GM19238 (cell line): ENCODE measurements around the gene SEPHS1.
"Not testable (repeated sequence)": the region's sequence is repeated elsewhere in the genome, so short reads cannot be mapped to it uniquely, and the experiment has no call there.

Experiments
- DNase-seq: peaks from one replicate; pipeline ENCODE4 v3.0.0; 2011; ENCODE audit warnings: low spot score; ENCODE audit not compliant: insufficient read length

SEPHS1 gene, protein sequence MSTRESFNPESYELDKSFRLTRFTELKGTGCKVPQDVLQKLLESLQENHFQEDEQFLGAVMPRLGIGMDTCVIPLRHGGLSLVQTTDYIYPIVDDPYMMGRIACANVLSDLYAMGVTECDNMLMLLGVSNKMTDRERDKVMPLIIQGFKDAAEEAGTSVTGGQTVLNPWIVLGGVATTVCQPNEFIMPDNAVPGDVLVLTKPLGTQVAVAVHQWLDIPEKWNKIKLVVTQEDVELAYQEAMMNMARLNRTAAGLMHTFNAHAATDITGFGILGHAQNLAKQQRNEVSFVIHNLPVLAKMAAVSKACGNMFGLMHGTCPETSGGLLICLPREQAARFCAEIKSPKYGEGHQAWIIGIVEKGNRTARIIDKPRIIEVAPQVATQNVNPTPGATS

DNA sequence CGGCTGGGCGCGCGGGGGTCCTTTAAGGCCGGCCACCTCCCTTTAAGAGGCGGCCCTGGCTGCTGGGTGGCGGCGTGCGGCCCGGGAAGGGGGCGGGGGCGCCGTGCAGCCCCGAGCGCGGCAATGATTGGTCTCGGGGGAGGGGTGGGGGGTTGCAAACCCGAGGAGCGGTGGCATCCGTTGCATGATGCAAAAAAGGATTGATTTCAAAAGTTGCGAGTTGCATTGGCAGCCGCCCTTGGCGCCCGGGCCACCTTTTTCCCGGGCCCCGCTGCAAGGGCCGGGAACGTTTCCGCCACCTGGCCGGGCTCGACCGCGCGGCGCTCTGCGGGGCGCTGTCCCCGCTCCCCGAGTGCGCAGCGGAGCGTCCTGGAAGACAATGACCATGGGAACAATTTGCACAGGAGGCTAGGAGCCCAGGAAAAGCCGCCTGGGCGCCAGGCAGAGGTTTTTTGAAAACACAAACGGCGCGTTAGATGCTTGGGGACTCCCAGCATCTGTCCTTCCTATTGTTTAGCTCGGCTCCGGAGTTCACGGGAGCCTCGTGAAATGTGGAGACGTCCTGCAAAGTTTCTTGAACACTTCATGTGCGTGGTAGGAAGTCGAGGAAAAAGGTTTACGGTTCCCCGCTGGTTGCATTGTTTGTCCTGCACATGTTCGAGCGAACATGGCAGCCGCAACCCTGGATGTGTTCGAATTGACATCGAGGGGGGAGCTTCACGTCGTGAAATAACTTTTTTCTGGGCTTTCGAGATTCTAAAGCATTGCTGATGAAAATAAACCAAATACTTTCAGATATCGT is at the start of gene SEPHS1:
TSS of gene SEPHS1 (minus strand) at position 78 of the 802 bp plus-strand sequence. CDS start 3,343 bp downstream, outside the sequence.
- peak; percentile 85 for DNase-seq

DNA sequence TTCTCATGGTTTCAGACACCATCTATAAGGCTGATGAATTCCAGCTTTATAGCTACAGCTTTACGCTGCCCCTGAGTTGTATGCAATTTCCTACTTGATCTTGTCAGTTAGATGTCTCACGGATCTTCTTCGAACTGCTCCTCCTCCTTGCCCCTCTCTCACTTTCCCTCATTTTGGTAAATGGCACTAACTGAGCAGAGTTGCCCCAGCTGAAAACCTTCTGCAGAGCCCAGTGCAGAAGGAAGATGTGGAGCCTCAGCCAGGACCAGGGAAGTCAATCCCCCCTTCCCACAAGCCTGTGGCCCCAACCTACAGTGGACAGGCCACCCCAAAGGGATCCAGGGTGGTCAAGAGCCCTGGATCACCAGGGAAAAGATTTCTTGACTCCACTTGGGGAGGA is 49.0 kb upstream of the SEPHS1 start:
- DNase-seq = no peak

DNA sequence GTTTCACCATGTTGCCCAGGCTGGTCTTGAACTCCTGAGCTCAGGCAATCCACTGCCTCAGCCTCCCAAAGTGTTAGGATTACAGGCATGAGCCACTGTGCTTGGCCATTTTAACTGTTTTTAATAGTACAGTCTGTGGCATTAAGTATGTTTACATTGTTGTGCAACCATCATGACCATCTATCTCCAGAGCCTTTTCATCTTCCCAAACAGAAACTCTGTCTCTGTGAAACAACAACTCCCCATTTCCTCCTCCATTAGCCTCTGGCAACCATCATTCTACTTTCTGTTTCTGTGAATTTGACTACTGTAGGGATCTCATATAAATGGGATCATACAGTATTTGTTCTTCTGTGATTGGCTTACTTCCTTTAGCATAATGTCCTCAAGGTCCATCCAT is 48.3 kb upstream of the SEPHS1 start:
- no peak for DNase-seq

DNA sequence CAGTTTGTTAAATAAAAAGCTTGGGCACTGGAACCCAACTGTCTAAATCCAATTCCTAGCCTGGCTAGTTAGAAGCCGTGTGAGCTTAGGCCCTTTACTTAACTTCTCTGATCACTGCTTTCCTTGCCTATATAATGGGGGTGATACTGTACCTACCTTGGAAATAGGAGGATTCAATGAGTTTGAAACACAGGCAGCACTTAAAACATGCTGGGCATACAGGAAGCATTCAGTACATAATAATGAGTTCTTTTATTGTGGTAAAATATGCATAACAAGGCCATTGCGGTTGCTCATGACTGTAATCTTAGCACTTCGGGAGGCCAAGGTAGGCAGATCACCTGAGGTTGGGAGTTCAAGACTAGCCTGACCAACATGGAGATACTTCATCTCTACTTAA is 47.4 kb upstream of the SEPHS1 start:
- DNase-seq = no peak

DNA sequence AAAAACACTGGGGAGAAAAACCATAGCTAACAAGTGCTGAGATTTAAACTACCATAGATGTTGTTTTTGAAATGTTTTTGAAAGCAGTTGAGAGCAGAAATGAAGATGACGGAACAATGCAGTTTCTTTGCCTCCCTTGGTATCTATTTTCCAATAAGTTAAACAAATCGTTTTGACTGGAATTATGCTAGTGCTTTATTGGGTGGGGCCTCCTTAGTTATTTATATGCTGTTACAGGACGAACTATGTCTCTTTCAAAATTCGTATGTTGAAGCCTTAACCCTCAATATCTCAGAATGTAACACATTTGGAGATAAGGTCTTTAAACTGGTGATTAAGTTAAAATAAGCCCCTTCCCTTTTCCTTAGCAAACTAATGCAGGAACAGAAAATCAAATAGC is 45.5 kb upstream of the SEPHS1 start:
- no peak for DNase-seq

DNA sequence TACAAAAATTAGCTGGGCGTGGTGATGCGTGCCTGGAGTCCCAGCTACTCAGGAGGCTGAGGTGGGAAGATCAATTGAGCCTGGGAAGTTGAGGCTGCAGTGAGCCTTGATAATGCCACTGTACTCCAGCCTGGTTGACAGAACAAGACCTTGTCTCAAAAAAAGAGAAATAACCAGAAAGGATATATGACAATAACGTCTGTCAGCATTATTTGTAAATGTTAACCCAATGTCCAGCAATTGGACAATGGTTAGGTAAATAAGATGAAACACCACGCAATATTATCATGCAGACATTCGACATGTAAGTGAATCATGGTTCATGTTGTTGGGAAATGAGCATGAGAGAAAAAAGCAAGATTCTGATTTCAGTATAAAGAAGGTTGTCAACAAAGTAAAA is 44.6 kb upstream of the SEPHS1 start:
- no peak for DNase-seq

DNA sequence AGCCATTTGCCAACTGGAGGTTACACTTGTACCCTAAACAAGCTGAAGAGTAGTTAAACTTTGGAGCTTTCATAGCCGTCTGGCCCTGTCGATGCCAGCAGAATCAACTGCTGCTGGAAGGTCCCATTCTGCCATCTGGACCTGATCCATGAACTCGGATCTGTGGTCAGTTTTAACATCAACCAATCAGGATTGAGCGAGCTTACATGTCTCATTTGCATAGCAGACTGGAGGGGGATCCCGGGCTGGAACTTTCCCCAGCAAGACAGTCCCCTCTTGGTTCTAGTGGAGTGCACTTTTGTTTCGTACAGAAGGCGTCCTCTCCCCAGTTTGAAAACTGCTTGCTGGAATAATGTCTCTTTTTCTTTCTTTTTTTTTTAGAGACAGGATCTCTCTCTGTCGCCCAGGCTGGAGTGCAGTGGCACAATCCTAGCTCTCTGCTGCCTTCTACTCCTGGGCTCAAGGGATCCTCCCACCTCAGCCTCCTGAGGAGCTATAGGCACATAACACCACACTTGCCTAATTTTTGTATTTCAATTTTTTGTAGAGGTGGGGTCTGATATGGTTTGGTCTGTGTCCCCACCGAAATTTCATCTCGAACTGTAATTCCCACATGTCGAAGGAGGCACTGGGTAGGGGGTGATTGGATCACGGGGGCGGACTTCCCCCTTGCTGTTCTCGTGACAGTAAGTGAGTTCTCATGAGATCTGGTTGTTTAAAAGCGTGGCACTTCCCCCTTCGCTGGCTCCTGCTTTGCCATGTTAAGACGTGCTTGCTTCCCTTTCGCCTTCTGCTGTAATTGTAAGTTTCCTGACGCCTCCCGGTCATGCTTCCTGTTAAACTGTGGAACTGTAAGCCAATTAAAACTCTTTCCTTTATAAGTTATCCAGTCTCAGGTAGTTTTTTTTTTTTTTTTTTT is 42.8 kb upstream of the SEPHS1 start:
- no peak for DNase-seq

DNA sequence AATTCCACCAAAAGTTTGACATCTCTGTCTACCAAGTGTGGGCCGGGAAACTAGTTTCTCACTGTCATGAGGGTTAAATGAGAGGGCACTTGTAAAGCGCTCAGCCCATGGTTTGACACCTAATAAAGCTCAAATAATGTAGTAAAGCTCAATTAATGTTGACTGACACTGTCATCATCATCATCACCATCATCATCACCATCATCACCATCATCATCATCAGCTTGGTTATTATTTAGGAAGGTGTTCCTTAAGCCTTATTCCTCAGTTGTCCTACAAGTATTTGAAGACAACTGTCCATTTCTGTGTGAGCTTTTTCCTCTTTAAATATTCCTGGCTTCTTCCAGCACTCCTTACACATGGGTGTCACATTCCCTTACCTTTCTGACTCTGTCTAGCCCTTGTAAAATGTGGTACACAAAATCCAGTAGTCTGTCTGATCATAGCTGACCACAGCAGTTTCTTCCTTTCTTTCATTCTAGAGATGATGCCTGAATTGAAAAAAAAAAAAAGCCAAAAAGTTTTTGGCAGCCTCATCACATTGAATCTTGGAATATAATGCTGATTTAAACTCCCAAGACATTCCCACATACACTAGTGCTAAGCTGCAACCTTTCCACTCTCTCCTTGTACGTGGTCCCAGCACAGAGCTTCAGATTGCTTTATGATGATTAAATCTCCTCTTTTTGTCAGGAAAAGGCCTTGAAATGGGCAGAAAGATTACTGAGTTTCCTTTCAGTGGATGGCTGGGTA is 40.6 kb upstream of the SEPHS1 start:
- no peak for DNase-seq

DNA sequence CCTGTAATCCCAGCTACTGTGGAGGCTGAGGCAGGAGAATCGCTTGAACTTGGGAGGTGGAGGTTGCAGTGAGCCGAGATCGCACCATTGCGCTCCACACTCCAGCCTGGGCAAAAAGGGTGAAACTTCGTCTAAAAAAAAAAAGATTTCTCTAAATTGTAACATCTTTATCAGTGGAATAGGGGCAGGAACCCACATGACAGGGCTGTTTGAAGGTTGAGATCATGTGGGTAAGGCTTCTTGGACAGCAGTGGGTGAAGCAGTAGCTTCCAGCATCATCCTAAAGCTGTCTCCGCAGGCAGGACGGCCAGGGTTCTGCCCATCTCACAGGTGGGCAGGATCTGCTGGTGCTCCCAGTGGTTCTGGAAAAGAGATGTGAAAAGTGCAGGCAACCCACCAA is 37.9 kb upstream of the SEPHS1 start:
- no peak for DNase-seq

DNA sequence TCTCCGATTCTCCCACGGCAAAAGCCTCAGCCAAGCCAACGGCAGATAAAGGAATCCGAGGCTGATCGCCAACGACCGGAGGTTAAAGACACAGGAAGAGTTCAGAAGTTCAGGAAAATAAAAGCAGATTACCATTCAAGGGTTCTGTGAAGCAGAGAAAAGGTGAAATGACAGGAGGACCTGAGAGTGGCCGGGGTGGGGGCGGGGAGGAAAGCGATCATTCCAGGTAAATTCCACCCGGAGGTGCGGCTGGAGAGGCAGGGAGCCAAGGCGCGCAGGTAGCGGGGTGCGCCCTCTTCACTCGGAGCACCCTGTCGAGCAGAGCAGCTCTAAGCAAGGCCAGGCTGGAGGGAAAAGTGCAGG is 35.3 kb upstream of the SEPHS1 start:
- DNase-seq = no peak

DNA sequence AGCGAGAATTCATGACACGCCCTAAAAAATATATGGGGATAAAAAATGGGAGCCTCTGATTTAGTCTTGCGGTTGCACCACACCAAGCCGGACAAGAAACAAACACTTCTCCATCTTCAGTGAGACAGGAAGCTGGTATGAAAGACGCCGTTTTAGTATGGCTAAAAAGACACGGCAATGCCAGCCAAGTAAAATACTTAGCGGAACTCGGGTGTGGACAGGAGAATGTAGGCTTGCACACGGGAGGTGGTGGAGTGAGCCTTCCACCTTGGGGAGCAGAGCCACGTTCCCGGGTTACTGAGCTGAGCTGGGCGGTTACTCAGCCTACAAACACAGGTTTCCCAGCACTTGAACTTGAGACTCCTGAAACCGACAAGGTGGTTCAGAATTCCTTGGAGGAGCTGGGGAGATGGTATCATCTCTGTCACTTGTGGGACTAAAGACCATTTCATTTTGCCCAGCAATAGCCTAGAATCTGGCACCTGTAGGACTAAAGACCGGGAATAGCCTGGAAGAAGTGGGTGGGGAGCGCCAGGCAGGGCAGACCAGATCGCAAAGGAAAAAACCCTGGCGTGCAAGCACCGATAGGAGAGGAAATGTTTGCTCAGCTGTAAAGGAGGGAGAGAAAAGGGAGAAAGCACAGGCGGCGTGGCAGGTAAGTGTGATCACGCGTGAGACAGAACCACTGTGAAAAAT is 34.8 kb upstream of the SEPHS1 start:
- no peak for DNase-seq

DNA sequence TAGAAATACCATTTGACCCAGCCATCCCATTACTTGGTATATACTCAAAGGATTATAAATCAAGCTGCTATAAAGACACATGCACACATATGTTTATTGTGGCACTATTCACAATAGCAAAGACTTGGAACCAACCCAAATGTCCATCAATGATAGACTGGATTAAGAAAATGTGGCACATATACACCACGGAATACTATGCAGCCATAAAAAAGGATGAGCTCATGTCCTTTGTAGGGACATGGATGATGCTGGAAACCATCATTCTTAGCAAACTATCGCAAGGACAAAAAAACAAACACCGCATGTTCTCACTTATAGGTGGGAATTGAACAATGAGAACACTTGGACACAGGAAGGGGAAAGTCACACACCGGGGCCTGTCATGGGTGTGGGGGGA is 31.0 kb upstream of the SEPHS1 start:
- DNase-seq = not testable (repeated sequence)

DNA sequence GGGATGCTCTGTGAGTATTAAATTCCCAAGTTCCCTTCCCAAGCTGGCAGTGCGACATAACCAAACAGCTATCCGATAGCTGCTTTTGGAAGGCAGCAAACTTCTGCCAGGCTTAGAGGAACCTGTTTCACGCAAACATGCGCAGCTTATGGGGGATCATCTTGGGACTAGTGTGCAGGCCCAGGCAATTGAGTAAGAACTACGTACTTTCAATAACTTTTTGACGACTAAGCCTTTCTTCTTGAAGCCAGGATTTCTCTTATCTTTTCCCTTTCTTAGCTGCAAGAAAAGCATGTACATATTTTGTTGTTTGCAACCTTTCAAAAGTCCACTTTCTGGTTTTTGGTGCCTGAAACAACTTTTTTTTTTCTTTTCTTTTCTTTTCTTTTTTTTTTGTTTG is 28.7 kb upstream of the SEPHS1 start:
- DNase-seq = no peak

DNA sequence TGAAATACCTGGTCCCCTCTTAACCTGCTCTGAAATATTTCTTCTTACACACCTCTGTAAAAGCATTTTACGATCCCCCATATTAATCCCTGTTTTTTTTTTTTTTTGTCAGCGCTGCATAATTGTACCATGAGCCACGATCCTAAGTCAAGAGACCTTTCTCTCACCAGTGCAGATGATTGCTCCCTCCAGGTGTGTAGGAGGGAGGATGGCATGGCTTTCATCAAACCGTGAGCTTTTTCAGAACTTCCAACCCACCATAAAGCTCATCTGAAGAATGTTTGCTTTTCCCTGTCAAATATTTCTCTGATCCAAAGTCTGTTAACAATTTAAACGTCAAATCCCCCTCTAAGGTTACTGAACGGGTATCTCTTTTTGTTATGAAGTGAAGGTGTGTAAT is 28.2 kb upstream of the SEPHS1 start:
- no peak for DNase-seq

DNA sequence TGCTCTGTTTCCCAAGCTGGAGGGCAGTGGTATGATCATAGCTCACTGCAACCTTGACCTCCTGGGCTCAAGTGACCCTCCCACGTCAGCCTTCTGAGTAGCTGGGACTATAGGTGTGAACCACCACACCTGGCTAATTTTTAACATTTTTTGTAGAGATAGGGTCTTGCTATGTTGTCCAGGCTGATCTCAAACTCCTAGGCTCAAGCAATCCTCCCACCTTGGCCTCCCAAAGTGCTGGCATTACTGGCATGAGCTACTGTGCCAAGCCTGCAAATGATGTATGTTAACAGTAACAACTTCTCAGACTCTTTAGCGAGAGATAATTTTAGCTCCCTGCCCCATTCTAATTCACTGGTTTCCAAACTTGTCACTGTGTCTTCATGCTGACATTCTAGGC is 27.7 kb upstream of the SEPHS1 start:
- no peak for DNase-seq

DNA sequence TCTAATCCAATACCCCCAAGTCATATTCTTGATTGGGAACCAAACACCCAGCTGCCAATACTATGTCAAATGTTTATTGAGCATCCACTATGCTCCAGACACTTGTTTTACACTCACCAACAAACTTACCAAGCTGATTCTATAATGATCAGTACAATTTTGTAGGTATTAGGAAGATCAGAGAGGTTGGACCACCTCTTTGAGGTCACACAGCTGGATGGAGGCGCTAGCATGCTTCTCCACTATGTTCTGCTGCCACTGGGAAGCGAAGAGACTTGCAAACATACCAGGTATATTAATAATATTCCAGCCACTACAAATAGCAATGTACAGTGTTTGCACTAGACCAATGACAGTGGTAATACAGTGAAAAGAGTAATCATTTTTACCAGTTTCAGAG is 25.6 kb upstream of the SEPHS1 start:
- DNase-seq = no peak

DNA sequence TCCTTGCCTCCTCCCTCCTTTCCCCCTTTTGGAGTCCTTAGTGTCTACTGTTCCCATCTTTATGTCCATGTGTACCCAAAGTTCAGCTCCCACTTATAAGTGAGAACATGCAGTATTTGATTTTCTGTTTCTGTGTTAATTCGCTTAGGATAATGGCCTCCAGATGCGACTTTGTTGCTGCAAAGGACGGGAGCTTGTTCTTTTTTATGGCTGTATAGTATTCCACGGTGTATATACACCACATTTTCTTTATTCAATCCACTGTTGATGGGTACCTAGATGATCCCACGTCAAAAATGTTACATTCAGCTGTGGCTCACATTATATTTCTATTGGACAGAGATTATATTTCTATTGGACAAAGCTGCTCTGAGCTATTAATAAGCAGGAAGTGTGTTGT is 24.4 kb upstream of the SEPHS1 start:
- DNase-seq = no peak

DNA sequence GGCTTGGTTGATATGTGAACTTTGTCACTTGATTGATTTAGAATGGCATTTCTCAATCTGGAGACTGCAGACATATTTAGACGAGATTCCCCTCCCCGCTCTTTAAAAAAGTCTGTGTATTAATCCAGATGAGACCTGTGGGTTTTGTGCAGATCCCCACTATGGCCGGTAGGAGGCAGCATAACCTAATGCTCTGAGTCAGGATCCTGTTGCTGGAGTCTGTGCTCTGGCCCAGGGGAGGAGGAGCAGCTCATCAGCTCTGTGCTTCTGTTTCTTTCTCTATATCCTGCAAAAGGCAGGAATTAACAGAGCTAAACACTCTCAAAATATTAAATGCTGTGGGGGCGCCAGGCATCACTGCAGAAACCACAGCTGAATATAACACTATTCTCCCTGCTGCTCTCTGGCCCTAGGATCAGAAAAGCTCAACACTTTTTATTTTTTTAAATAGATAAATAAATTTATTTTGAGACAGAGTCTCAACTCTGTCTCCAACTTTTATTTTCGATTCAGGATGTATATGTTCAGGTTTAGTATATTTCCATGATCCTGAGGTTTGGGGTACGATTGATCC is 23.9 kb upstream of the SEPHS1 start:
- DNase-seq = peak; percentile 80

DNA sequence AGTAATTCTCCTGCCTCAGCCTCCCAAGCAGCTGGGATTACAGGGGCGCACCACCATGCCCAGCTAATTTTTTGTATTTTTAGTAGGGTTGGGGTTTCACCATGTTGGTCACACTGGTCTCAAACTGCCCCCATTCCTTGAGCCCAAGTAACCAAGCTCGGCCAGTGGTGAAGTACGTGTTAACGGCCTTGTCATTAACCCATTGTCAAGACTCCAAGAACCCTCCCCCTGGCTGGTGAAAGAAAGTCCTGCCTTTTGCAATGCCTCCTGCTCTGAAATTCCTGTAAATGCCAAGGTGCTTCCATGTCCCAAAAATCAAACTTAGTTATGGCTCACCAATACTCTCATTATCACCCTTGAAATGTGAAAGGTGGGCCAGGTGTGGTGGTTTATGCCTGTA is 18.8 kb upstream of the SEPHS1 start:
- no peak for DNase-seq

DNA sequence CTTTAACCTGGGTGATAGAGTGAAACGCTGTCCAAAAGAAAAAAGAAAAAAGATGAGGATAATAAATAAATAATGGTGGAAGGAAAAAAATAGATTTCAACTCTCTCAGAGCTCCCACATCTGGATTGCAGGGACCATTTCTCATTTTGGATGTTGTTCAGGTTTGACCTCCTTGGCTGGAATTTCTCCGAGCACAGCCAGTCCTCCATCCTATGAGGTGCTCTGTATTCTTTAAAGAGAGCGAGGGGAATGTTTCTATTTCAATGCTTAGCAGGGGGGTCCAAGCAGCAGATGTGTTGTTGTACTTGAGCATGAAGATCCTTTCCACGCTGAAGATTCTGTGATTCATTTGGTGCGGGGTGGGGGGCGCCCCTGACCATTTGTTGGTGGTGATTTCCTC is 17.7 kb upstream of the SEPHS1 start:
- DNase-seq = no peak
